Tibial nerve (tissue), 4 donors: Measurements from ENCODE around the gene DCDC2C. TPM values are rescaled to one million over a fixed set of nuclear protein-coding genes. Genes with fewer than 3 reads are reported as not detected.

Experiments used
- DNase-seq, 2 donors: peaks; one replicate each; pipeline ENCODE4 v3.0.0-alpha.2; 2019; ENCODE audit warnings: low spot score in 2 of 2
- H3K27ac ChIP-seq, 4 donors: fragments of 200-600 bp; sonication (generic) in 3 of 4; one replicate each; pipeline ENCODE4 v1.5.1; 2017 to 2019; ENCODE audit warnings: mild to moderate bottlenecking in 1 of 4
- H3K27me3 ChIP-seq, 2 donors: fragments of 200-600 bp; sonication (generic) in 1 of 2; one replicate each; pipeline versions ENCODE4 v1.5.1 to v1.6.0; 2017 to 2019
- H3K36me3 ChIP-seq, 3 donors: fragments of 200-600 bp; sonication (generic); one replicate each; pipeline ENCODE4 v1.5.1; 2018 to 2019
- H3K4me1 ChIP-seq, 4 donors: fragments of 200-600 bp; sonication (generic) in 3 of 4; one replicate each; pipeline ENCODE4 v1.5.1; 2017 to 2019
- H3K4me3 ChIP-seq, 4 donors: fragments of 200-600 bp; sonication (generic) in 3 of 4; one replicate each; pipeline ENCODE4 v1.5.1; 2017 to 2019; ENCODE audit warnings: mild to moderate bottlenecking in 1 of 4, moderate library complexity in 1 of 4
- H3K9me3 ChIP-seq, 4 donors: fragments of 200-600 bp; sonication (generic) in 3 of 4; one replicate each; pipeline ENCODE4 v1.5.1; 2017 to 2019
- EP300 ChIP-seq, 2 donors: sonication (generic); formaldehyde crosslinking; IDR thresholded peaks; one replicate each; pipeline ENCODE4 v1.6.1; 2017; ENCODE audit warnings: antibody characterized with exemption in 2 of 2, mild to moderate bottlenecking in 1 of 2
- POLR2A ChIP-seq, 2 donors: fragments of 450-650 bp; IDR thresholded peaks; one replicate each; pipeline ENCODE4 v1.6.1; 2017; ENCODE audit warnings: antibody characterized with exemption in 2 of 2, mild to moderate bottlenecking in 2 of 2, moderate library complexity in 2 of 2
- WGBS, 2 donors: methylation state at CpG; one replicate each; pipeline ENCODE4 v1.1.5; 2018; 5-methylcytosine and 5-hydroxymethylcytosine counted together
- total RNA-seq, 4 donors: library from RNA; depleted of rRNA; stranded (reverse); fragments of >200 nt; gene quantifications; one replicate each; pipeline ENCODE4 v1.1.0, GENCODE V29; 2016
- TF ChIP-seq, protein P1 (sequence below), 5 experiments: fragments of 200-600 bp in 3 of 5; fragments of 450-650 bp in 2 of 5; sonication (generic) in 3 of 5; IDR thresholded peaks; one replicate each; pipeline ENCODE4 v1.5.1; 2016 to 2019; ENCODE audit warnings: antibody characterized with exemption in 5 of 5, mild to moderate bottlenecking in 3 of 5, moderate library complexity in 2 of 5

The DCDC2C gene
- total RNA-seq, 4 donors from 2014 or later = 2.9 to 22.3 (median 5.6) TPM

DNA sequence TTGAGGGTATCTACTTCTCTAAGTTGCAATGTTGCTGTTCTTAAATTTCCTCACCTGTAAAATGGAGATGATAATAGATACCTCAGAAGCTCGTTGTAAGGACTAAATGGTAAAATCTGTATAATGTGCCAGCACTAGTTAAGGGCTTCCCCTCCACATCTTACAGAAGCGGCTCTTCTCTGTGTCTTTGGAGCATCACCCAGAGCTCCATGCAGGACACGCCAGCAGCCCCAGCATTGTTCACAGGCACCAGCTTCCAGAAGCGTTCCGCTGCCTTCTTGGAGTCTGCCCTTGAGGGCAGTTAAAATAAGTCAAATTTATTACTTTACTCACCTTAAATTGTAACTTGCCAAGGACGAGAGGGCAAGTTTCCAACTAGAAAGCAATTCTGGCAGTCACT is 5.8 kb downstream of the DCDC2C start:
- H3K36me3 ChIP-seq = no peaks in the 10 kb centered on the region
- no peak for TF ChIP-seq POLR2A (IDR thresholded peaks at IDR 0.05)
- TF ChIP-seq, protein P1, sequence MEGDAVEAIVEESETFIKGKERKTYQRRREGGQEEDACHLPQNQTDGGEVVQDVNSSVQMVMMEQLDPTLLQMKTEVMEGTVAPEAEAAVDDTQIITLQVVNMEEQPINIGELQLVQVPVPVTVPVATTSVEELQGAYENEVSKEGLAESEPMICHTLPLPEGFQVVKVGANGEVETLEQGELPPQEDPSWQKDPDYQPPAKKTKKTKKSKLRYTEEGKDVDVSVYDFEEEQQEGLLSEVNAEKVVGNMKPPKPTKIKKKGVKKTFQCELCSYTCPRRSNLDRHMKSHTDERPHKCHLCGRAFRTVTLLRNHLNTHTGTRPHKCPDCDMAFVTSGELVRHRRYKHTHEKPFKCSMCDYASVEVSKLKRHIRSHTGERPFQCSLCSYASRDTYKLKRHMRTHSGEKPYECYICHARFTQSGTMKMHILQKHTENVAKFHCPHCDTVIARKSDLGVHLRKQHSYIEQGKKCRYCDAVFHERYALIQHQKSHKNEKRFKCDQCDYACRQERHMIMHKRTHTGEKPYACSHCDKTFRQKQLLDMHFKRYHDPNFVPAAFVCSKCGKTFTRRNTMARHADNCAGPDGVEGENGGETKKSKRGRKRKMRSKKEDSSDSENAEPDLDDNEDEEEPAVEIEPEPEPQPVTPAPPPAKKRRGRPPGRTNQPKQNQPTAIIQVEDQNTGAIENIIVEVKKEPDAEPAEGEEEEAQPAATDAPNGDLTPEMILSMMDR (IDR thresholded peaks at IDR 0.05) = no peak

DNA sequence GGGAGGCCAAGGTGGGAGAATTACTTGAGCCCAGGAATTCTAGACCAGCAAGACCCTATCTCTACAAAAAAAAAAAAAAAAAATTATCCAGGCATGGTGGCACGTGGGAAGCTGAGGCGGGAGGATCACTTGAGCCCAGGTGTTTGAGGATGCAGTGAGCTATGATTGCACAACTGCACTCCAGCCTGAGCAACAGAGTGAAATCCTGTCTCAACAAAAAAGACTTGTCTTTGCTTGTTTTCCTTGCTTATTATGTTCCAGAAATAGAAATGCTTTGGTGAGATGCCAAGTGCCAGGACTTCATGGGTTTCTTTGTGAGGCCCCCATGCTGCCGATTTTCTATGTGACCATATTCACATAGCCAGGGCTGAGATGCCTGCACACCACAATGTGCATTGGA is 9.0 kb downstream of the DCDC2C start:
- H3K27ac ChIP-seq = peak overlapping the region in 2 of 4 donors; percentile 69 to 73

More for the DNA sequence above, 5.8 kb downstream of the DCDC2C start:
- peaks cover 0 to 15% of the 10 kb centered on the region in 2 donors for H3K27me3 ChIP-seq
- DNase-seq = no peak
- no peak overlapping the region for H3K4me3 ChIP-seq
- H3K9me3 ChIP-seq = no peaks in the 10 kb centered on the region
- H3K4me1 ChIP-seq = peaks cover 0 to 55% (median 11%) of the 10 kb centered on the region in 4 donors
- 82 to 86% methylated on average over 6 of the region's 6 CpGs for WGBS, 2 donors
- peak overlapping the region in 2 of 4 donors; percentile 1 to 45 for H3K27ac ChIP-seq

DNA sequence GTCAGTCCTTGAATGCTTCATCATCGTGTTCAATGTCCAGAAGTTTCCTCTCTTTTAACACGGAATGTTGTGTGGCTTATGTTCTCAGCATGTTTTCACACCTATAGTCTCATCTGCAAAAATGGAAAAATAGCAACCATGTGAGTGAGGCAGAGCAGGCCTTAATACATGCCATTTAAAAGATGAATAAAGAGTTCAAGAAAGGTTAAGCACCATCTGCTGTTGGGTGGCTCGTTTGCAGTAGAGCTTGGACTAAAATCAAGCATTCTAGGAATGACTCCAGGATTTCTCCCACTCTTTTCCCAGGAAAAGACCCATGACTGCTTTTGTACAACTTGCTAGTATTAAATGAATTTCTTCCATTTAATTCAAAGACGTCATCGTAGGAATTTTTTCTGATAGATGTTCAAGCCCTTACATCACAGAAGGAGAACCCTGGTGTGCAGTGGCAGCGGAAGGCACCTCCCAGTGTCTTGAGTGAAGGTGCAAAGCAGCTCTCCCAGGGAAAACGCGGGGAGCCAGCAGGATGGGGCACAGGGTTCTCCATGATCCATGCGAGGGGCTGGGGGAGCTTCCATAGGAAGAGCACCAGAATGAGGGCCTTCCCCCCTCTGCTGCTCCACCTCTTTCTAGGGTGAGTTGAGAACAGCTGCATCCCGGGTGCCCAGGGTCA is 9.6 kb downstream of the DCDC2C start:
- no peak for DNase-seq
- Histone ChIP-seq H3K9me3 (no peaks in the 10 kb centered on the region), H3K4me1 (peaks cover 0 to 33% (median 8%) of the 10 kb centered on the region in 4 donors), H3K36me3 (no peaks in the 10 kb centered on the region), H3K4me3 (no peak overlapping the region), H3K27ac (peak overlapping the region in 2 of 4 donors; percentile 69 to 73), H3K27me3 (no peaks in the 10 kb centered on the region)
- WGBS, 2 donors = 40 to 51% methylated on average over 9 to 10 of the region's 10 CpGs
- TF ChIP-seq, protein P1 (IDR thresholded peaks at IDR 0.05) = no peak
- TF ChIP-seq EP300 (IDR thresholded peaks at IDR 0.05) = peak in 1 of 2 donors; percentile 7

More for the DNA sequence above, 9.0 kb downstream of the DCDC2C start:
- TF ChIP-seq EP300 (IDR thresholded peaks at IDR 0.05) (no peak), POLR2A (IDR thresholded peaks at IDR 0.05) (no peak)
- TF ChIP-seq, protein P1 (IDR thresholded peaks at IDR 0.05) = no peak
- Histone ChIP-seq H3K36me3 (no peaks in the 10 kb centered on the region), H3K27me3 (no peaks in the 10 kb centered on the region), H3K9me3 (no peaks in the 10 kb centered on the region), H3K4me3 (no peak overlapping the region), H3K4me1 (peaks cover 0 to 39% (median 10%) of the 10 kb centered on the region in 4 donors)
- no peak for DNase-seq
- 36 to 48% methylated on average over 3 of the region's 3 CpGs for WGBS, 2 donors

DNA sequence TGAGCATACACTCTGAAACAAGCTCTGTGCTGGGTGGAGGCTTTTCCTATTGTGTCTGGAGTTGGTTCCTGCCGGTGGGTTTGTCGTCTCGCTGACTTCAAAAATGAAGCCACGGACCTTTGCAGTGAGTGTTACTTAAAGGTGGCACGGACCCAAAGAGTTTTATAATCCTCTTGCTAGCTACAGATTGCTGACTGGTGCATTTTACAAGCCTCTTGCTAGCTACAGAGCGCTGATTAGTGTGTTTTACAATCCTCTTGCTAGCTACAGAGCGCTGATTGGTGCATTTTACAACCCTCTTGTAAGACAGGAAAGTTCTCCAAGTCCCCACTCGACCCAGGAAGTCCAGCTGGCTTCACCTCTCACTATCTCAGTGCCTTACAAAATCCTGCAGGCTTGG is 15.3 kb downstream of the DCDC2C start:
- Histone ChIP-seq H3K36me3 (no peaks in the 10 kb centered on the region), H3K27ac (no peak overlapping the region), H3K27me3 (no peaks in the 10 kb centered on the region), H3K4me1 (no peaks in the 10 kb centered on the region), H3K4me3 (no peak overlapping the region), H3K9me3 (peaks cover 0 to 16% (median 0%) of the 10 kb centered on the region in 4 donors)
- 72 to 81% methylated on average over 8 of the region's 8 CpGs for WGBS, 2 donors
- no peak for DNase-seq
- no peak for TF ChIP-seq POLR2A (IDR thresholded peaks at IDR 0.05)
- TF ChIP-seq, protein P1 (IDR thresholded peaks at IDR 0.05) = no peak
- no peak for TF ChIP-seq EP300 (IDR thresholded peaks at IDR 0.05)

DNA sequence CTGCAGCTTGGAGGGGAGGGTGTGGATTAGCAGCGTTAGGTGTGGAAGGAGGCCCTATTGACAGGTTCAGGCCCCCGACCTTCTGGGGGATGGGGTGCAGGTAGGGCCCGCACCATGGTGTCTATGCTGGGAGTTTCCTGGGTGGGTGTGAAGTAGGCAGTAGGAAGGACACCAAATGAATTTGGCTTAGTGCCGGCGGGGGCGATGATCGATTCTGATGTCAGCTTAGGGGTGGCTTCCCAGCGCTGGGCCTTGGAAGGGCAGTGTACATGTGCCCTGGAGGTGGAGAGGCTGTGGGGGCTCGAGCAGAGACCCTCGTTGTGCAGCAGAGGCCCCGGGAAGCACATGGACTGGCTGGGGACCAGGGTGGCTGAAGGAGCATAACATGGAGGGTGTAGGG is 21.6 kb downstream of the DCDC2C start:
- 87 to 93% methylated on average over 11 of the region's 11 CpGs for WGBS, 2 donors
- H3K36me3 ChIP-seq = no peaks in the 10 kb centered on the region
- no peak for DNase-seq
- TF ChIP-seq EP300 (IDR thresholded peaks at IDR 0.05) (no peak), POLR2A (IDR thresholded peaks at IDR 0.05) (no peak)
- TF ChIP-seq, protein P1 (IDR thresholded peaks at IDR 0.05) = no peak
- no peak overlapping the region for H3K27ac ChIP-seq
- no peak overlapping the region for H3K4me3 ChIP-seq
- no peaks in the 10 kb centered on the region for H3K27me3 ChIP-seq
- H3K9me3 ChIP-seq = peaks cover 0 to 16% (median 0%) of the 10 kb centered on the region in 4 donors
- peaks cover 0 to 18% (median 0%) of the 10 kb centered on the region in 4 donors for H3K4me1 ChIP-seq
